VCaP (cell line): ENCODE measurements around the gene CRACDL.

Experiments
- H3K27ac ChIP-seq: fragments of 450-650 bp; 2 replicates; pipeline ENCODE4 v1.5.1; 2017
- TF ChIP-seq, protein P1 (sequence below): fragments of 450-650 bp; conservative IDR thresholded peaks from 2 replicates; pipeline ENCODE4 v1.5.1; 2017; ENCODE audit warnings: mild to moderate bottlenecking, moderate library complexity

Gene CRACDL

GRCh38 chr2:98935777-98936352 is at the start of gene CRACDL:
CRACDL (minus strand) TSS chr2:98936225; CDS start chr2:98846800, 89,425 bp downstream.
- TF ChIP-seq, protein P1, sequence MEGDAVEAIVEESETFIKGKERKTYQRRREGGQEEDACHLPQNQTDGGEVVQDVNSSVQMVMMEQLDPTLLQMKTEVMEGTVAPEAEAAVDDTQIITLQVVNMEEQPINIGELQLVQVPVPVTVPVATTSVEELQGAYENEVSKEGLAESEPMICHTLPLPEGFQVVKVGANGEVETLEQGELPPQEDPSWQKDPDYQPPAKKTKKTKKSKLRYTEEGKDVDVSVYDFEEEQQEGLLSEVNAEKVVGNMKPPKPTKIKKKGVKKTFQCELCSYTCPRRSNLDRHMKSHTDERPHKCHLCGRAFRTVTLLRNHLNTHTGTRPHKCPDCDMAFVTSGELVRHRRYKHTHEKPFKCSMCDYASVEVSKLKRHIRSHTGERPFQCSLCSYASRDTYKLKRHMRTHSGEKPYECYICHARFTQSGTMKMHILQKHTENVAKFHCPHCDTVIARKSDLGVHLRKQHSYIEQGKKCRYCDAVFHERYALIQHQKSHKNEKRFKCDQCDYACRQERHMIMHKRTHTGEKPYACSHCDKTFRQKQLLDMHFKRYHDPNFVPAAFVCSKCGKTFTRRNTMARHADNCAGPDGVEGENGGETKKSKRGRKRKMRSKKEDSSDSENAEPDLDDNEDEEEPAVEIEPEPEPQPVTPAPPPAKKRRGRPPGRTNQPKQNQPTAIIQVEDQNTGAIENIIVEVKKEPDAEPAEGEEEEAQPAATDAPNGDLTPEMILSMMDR, result no peak
- peak within 1 kb of the TSS; percentile 22; the same call in 1 of the 2 replicates for H3K27ac ChIP-seq

DNA sequence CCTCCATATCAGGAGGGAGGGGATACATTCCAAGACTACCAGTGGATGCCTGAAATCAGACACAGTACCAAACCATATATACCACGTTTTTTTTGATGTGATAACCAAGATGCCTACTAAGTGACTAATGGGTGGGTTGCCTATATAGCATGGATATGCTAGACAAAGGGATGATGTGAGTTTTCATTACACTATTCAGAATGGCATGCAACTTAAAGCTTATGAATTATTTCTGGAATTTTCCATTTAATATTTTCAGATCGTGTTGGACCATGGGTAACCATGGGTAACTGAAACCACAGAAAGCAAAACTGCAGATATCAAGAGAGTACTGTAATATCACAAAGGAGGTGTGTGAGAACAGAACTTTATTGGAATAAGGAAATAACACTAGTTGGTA is 39.6 kb upstream of the CRACDL start:
- no peak overlapping the region for H3K27ac ChIP-seq
- TF ChIP-seq, protein P1, result no peak

DNA sequence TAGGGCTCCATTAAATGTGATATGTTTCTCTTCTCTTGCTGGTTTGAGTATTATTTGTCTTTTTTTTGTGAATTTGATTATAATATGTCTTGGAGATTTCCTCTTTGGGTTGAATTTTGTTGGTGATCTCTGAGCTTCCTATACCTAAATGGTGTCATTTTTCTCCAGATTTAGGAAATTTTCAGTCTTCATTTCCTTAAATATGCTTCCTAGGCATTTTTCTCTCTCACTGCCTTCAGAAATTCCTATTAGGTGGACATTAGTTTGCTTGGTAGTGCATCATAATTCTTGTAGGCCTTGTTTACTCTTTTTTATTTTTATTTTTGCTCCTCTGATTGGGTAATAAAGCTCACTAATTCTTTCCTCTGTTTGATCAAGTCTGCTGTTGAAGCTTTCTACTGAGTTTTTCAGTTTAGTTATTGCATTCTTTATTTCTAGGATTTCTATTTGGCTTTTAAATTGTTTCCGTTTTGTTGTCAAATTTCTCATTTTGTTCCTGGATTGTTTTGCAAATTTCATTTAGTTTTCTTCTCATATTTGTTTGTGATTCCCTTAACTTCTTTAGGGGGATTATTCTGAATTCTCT is 36.6 kb upstream of the CRACDL start:
- TF ChIP-seq, protein P1, result no peak
- no peak overlapping the region for H3K27ac ChIP-seq

- no peak overlapping the region for H3K27ac ChIP-seq
- TF ChIP-seq, protein P1, result no peak
These were observed 23.9 kb upstream of the CRACDL start for GRCh38 chr2:98959810-98960507.

GRCh38 chr2:98952966-98953365 is 16.9 kb upstream of the CRACDL start:
- TF ChIP-seq, protein P1, result no peak
- H3K27ac ChIP-seq, result no peak overlapping the region

GRCh38 chr2:98948956-98949739 is 13.1 kb upstream of the CRACDL start:
- TF ChIP-seq, protein P1, result no peak
- H3K27ac ChIP-seq, result peak overlapping the region; percentile 58

DNA sequence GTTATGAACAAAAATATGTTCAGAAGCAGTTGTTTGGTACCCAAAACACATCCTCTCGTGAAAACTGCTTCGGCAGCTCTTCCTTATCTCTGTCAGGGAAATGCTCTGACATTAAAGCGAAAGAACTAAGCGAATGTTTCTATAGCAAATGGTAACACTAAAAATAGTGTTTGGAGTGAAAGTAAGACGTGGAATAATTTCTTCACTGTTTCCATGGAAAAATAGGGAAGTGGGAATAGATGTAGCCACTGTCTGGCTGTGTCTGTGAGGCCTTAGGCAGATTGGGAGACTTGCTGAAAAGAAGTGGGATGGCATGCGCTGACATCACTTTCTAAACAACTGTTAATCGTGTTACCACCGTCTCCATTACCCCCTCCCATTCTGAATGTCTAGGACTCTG is 11.5 kb upstream of the CRACDL start:
- TF ChIP-seq, protein P1, result no peak
- no peak overlapping the region for H3K27ac ChIP-seq
